ENCODE measurements around the gene DPH3.

The DPH3 gene

GRCh38 chr3:16243706-16244490 is 20.8 kb downstream of the DPH3 start:
- no peak for DNase-seq
- Mint-ChIP-seq H3K36me3 (no peaks in the 10 kb centered on the region), H3K27ac (no peak overlapping the region), H3K4me1 (peaks cover 6 to 12% of the 10 kb centered on the region in 2 donors), H3K9me3 (no peaks in the 10 kb centered on the region), H3K4me3 (no peak overlapping the region), H3K27me3 (peaks cover 0 to 9% of the 10 kb centered on the region in 2 donors)
- ATAC-seq (replicated peaks) = no peak

DNA sequence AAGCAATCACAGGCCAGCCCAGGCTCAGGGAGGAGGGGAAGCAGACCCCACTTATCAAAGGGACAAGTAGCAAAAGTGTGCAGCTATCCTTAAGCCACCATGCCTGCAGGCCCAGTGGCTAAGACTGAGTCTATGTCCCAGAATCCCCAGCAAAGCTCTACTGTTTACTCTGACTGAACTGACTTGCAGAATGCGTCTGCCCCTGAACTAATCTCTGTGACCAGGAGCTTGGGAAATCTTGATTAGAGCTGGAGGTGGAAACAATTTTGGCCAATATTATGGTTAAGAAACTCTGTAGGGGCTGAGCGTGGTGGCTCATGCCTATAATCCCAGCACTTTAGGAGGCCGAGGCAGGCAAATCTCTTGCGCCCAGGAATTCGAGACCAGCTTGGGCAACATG is 22.6 kb downstream of the DPH3 start:
- ATAC-seq (replicated peaks) (no peak), DNase-seq (no peak)
- no peaks in the 10 kb centered on the region for H3K9me3 Mint-ChIP-seq
- H3K27me3 Mint-ChIP-seq = peaks cover 0 to 4% of the 10 kb centered on the region in 2 donors
- H3K36me3 Mint-ChIP-seq = no peaks in the 10 kb centered on the region
- no peak overlapping the region for H3K4me3 Mint-ChIP-seq
- peaks cover 2 to 5% of the 10 kb centered on the region in 2 donors for H3K4me1 Mint-ChIP-seq
- H3K27ac Mint-ChIP-seq = no peak overlapping the region

GRCh38 chr3:16241225-16241624 is 23.5 kb downstream of the DPH3 start:
- no peaks in the 10 kb centered on the region for H3K4me1 Mint-ChIP-seq
- H3K27me3 Mint-ChIP-seq = peaks cover 0 to 4% of the 10 kb centered on the region in 2 donors
- no peak for DNase-seq
- H3K27ac Mint-ChIP-seq = no peak overlapping the region
- no peaks in the 10 kb centered on the region for H3K36me3 Mint-ChIP-seq
- H3K9me3 Mint-ChIP-seq = no peaks in the 10 kb centered on the region
- no peak overlapping the region for H3K4me3 Mint-ChIP-seq
- no peak for ATAC-seq (replicated peaks)

DNA sequence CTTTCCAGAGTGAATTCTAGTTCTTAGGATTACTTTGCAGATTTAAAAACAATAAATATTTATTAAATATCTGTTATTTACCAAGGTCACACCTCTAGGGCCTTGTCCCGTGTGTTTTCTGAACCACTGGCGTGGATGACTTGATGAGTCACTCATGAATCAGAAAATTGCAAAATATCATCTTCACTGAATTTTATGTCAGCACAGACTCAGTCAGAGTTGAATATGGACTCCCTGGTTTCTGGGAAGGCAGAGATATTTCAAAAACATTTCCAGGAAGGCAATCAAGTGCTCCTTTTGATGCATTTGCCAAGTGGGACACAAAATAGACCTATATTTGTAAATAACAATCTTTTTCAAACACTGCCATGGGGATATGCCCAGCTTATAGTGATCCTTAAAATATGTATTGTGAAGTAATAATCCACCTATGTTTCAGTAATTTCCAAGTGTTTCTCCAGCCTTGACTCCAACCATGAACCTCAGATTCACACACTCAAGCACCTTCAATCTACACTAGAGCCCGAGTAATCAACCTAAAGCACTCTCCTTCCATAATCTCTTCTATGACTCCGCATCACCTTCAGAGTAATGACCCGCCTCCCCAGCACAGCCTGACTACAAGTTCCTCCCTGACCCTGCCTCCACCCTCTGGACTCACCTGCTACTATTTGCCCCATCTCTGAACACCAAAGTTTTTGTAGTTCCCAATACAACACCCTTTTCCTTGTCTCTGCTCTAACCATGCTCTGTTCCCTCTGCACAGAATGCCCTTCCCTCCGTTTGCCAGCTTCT is 24.3 kb downstream of the DPH3 start:
- Mint-ChIP-seq H3K9me3 (no peaks in the 10 kb centered on the region), H3K4me3 (no peak overlapping the region), H3K36me3 (no peaks in the 10 kb centered on the region), H3K27ac (no peak overlapping the region), H3K27me3 (peaks cover 0 to 4% of the 10 kb centered on the region in 2 donors), H3K4me1 (no peaks in the 10 kb centered on the region)
- DNase-seq = no peak
- ATAC-seq (replicated peaks) = no peak

DNA sequence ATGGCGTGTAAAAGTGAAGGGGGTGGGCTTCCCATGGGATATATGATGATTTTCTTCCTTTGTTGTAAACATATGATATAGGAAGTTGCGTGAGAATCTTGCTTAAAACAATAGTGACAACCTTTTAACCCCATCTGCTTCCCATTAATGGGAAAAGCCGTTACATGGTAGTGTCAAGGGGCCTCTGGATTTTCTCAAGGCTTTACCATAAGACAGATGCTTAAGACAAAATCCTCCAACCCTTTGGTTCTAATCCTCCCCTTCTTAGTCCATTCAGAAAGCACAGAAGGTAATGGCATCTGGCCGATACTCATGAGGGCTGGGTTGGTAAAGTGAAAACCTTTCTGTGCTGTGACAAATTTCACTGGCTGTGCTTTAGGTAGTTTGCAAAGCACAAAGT is 25.0 kb downstream of the DPH3 start:
- DNase-seq = no peak
- no peak overlapping the region for H3K27ac Mint-ChIP-seq
- H3K4me3 Mint-ChIP-seq = no peak overlapping the region
- H3K36me3 Mint-ChIP-seq = no peaks in the 10 kb centered on the region
- H3K9me3 Mint-ChIP-seq = no peaks in the 10 kb centered on the region
- H3K27me3 Mint-ChIP-seq = peaks cover 0 to 4% of the 10 kb centered on the region in 2 donors
- ATAC-seq (replicated peaks) = no peak
- no peaks in the 10 kb centered on the region for H3K4me1 Mint-ChIP-seq

- Mint-ChIP-seq H3K27ac (no peak overlapping the region), H3K27me3 (peaks cover 0 to 9% of the 10 kb centered on the region in 2 donors), H3K4me3 (no peak overlapping the region), H3K9me3 (no peaks in the 10 kb centered on the region), H3K4me1 (no peaks in the 10 kb centered on the region), H3K36me3 (no peaks in the 10 kb centered on the region)
- ATAC-seq (replicated peaks) (no peak), DNase-seq (no peak)
Measured at GRCh38 chr3:16239086-16239770, 25.5 kb downstream of the DPH3 start.

DNA sequence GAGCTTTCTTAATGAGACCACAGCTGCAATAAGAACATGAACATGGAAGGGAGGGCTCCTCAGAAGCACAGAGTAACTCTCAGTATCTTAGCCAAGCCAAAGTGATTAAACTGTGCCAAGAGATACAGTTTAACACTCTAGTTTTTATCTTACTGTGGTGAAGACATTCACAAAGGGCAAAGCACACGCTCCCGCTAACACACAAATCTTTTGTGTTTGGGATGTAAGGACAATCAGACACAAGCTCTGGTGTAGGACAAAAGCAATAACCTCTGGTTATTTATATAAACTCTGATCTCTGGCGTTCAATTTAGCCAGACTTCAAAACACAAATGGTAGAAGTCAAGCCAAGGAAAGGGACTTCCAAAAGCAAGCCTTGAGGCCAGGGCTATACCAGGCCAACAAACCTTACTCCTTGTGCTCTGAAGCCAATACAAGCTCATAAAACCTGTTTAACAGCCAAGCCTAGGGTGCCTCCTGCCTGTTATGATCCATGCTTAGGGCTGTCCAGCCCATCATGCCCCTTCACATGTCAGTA is 27.8 kb downstream of the DPH3 start:
- Mint-ChIP-seq H3K9me3 (no peaks in the 10 kb centered on the region), H3K36me3 (no peaks in the 10 kb centered on the region), H3K4me3 (no peak overlapping the region), H3K4me1 (no peaks in the 10 kb centered on the region), H3K27ac (no peak overlapping the region), H3K27me3 (peaks cover 7 to 16% of the 10 kb centered on the region in 2 donors)
- DNase-seq = no peak
- no peak for ATAC-seq (replicated peaks)

DNA sequence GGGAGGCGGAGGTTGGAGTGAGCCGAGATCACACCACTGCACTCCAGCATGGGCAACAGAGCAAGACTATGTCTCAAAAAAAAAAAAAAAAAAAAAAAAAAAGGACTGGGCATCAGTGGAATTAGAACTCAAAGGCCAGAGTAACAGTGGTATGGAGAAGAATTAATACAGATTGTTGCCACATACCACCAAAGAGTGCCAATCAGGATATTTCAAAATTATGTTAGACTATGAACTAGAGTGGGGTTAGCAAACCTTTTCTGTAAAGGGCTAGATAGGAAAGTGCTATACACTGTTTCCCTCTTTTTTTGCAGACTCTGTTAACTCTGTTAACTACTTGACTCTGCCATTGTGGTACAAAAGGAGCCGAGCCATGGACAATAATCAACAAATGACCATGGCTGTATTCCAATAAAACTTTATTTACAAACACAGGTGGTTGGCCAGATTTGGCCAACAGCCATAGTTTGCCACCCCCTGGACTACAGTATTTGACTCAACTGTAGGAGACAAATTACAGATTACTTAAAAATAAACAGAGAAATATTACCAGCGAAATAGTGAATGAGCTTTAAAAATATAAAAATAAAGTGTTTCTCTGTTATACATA is 28.6 kb downstream of the DPH3 start:
- ATAC-seq (replicated peaks) (no peak), DNase-seq (no peak)
- H3K27ac Mint-ChIP-seq = no peak overlapping the region
- peaks cover 7 to 16% of the 10 kb centered on the region in 2 donors for H3K27me3 Mint-ChIP-seq
- no peak overlapping the region for H3K4me3 Mint-ChIP-seq
- no peaks in the 10 kb centered on the region for H3K36me3 Mint-ChIP-seq
- no peaks in the 10 kb centered on the region for H3K4me1 Mint-ChIP-seq
- H3K9me3 Mint-ChIP-seq = no peaks in the 10 kb centered on the region

- Mint-ChIP-seq H3K27ac (no peak overlapping the region), H3K4me1 (no peaks in the 10 kb centered on the region), H3K9me3 (peaks cover 0 to 2% of the 10 kb centered on the region in 2 donors), H3K4me3 (no peak overlapping the region), H3K27me3 (peaks cover 7 to 16% of the 10 kb centered on the region in 2 donors), H3K36me3 (no peaks in the 10 kb centered on the region)
- DNase-seq (no peak), ATAC-seq (replicated peaks) (no peak)
Measured at GRCh38 chr3:16234281-16234680, 30.5 kb downstream of the DPH3 start.

DNA sequence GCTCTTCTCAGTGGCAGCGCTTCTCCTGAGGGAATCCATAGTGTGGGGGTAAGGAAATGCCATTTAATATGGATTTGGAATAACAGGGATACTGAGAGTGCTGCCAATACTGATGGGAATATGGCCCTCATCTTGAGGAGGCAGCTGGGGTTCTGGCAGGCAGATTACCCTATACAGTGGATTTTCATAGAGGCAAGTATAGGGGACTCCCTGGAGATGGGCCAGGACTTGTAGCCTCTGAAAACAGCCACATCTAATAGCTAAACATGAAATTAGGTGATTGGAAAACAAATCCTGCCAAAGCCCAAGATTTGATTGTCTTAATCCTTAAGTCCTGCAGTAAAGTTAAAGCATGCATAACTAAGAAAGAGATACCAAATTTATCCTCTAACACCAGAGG is 30.9 kb downstream of the DPH3 start:
- no peak overlapping the region for H3K27ac Mint-ChIP-seq
- peaks cover 7 to 16% of the 10 kb centered on the region in 2 donors for H3K27me3 Mint-ChIP-seq
- no peaks in the 10 kb centered on the region for H3K36me3 Mint-ChIP-seq
- DNase-seq (no peak), ATAC-seq (replicated peaks) (no peak)
- H3K9me3 Mint-ChIP-seq = peaks cover 0 to 2% of the 10 kb centered on the region in 2 donors
- H3K4me3 Mint-ChIP-seq = no peak overlapping the region
- H3K4me1 Mint-ChIP-seq = no peaks in the 10 kb centered on the region

DNA sequence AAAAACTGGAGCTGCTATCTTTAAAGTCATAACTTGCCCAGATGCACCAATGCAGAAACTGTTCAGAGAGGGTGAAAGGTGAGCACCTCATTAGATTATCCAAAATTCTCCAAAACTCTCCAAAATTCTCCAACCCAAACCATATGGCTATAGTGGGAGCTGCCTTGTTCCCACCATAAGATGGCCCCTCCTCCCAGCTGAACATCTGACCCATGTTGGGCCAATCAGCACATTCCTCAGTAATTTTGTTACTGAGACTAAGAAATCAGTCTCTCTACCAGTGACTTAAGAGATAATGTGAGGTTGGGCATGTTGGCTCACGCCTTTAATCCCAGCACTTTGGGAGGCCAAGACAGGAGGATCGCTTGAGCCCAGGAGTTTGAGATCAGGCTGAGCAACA is 32.8 kb downstream of the DPH3 start:
- peaks cover 0 to 2% of the 10 kb centered on the region in 2 donors for H3K9me3 Mint-ChIP-seq
- no peak for ATAC-seq (replicated peaks)
- H3K4me1 Mint-ChIP-seq = no peaks in the 10 kb centered on the region

GRCh38 chr3:16229681-16230080 is 35.1 kb downstream of the DPH3 start:
- no peak for DNase-seq
- no peak overlapping the region for H3K4me3 Mint-ChIP-seq
- no peak for ATAC-seq (replicated peaks)
- H3K9me3 Mint-ChIP-seq = peaks cover 6% of the 10 kb centered on the region in 2 donors
- peaks cover 0 to 3% of the 10 kb centered on the region in 2 donors for H3K36me3 Mint-ChIP-seq
- H3K27me3 Mint-ChIP-seq = peaks cover 7 to 19% of the 10 kb centered on the region in 2 donors
- H3K4me1 Mint-ChIP-seq = no peaks in the 10 kb centered on the region
- H3K27ac Mint-ChIP-seq = no peak overlapping the region

More for the DNA sequence above, 32.8 kb downstream of the DPH3 start:
- no peak for DNase-seq
- H3K4me3 Mint-ChIP-seq = no peak overlapping the region
- H3K27me3 Mint-ChIP-seq = peaks cover 7 to 19% of the 10 kb centered on the region in 2 donors
- H3K36me3 Mint-ChIP-seq = no peaks in the 10 kb centered on the region
- no peak overlapping the region for H3K27ac Mint-ChIP-seq

DNA sequence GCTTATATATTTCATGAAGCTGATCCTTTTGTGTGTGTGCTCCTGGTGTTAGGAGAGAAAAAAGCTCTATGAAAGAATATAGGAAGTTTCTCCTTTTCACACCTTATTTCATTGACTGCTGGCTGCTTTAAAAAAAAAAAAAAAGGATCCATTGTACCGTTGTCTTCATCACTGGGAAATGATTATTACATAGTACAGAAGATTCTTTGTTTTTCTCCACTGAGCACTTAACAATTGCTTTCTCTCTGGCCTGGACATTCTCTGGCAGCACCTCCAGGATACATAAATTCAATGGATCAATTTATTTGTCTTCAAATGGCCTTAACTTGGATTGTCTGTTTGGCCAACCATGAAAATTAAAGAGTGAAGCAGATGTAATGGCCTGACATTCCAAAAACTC is 37.2 kb downstream of the DPH3 start:
- no peak overlapping the region for H3K4me3 Mint-ChIP-seq
- ATAC-seq (replicated peaks) (no peak), DNase-seq (no peak)
- peaks cover 0 to 5% of the 10 kb centered on the region in 2 donors for H3K4me1 Mint-ChIP-seq
- H3K9me3 Mint-ChIP-seq = peaks cover 6% of the 10 kb centered on the region in 2 donors
- peaks cover 0 to 8% of the 10 kb centered on the region in 2 donors for H3K27me3 Mint-ChIP-seq
- H3K27ac Mint-ChIP-seq = no peak overlapping the region
- peaks cover 0 to 3% of the 10 kb centered on the region in 2 donors for H3K36me3 Mint-ChIP-seq

DNA sequence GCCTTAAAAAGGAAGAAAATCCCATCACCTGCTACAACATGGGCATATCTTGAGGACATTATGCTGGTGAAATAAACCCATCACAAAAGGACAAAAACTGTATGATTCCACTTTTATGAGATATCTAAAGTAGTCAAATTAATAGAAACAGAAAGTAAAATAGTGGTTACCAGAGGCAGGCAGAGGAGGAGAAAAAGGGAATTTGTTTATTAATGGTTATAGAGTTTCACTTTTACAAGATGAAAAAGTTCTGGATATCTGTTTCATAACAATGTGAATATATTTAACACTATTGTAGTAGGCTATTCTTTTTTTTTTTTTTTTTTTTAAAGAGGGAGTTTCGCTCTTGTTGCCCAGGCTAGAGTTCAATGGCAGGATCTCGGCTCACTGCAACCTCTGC is 40.4 kb downstream of the DPH3 start:
- H3K9me3 Mint-ChIP-seq = peaks cover 6% of the 10 kb centered on the region in 2 donors
- H3K27me3 Mint-ChIP-seq = peaks cover 0 to 3% of the 10 kb centered on the region in 2 donors
- no peak overlapping the region for H3K27ac Mint-ChIP-seq
- no peak for DNase-seq
- no peak for ATAC-seq (replicated peaks)
- no peak overlapping the region for H3K4me3 Mint-ChIP-seq
- H3K4me1 Mint-ChIP-seq = peaks cover 2 to 5% of the 10 kb centered on the region in 2 donors
- peaks cover 0 to 3% of the 10 kb centered on the region in 2 donors for H3K36me3 Mint-ChIP-seq
